WTC11 (cell line): Measurements from ENCODE around the gene ABR. TPM values are rescaled to one million over a fixed set of nuclear protein-coding genes. Genes with fewer than 3 reads are reported as not detected.

Source experiments
- ATAC-seq: fragments of 200-7000 bp; cut with Tn5 transposase; 2 replicates; pipeline ENCODE4 v1.10.0; 2021; ENCODE audit warnings: mild to moderate bottlenecking, moderate library complexity
- CTCF ChIA-PET: fragments of 300-600 bp; sonication (Branson Sonifier 250); formaldehyde crosslinking; loops from one replicate; lab custom pipeline; 2021; ENCODE audit warnings: antibody characterized with exemption; lab: Charles Lee
- POLR2A ChIA-PET: fragments of 350-600 bp; sonication (Branson Sonifier 250); formaldehyde crosslinking; loops from one replicate; lab custom pipeline; 2021; ENCODE audit warnings: antibody characterized with exemption; lab: Charles Lee
- DNase-seq: peaks from one replicate; pipeline ENCODE4 v3.0.0; 2021; ENCODE audit warnings: low spot score
- H3K27ac Mint-ChIP-seq: 2 replicates; pipeline ENCODE4 v1.8.0; 2021; ENCODE audit warnings: mixed read lengths
- H3K27me3 Mint-ChIP-seq: 2 replicates; pipeline ENCODE4 v1.8.0; 2021; ENCODE audit warnings: low read depth, mild to moderate bottlenecking, moderate library complexity, mixed read lengths
- H3K36me3 Mint-ChIP-seq: 2 replicates; pipeline ENCODE4 v1.8.0; 2021; ENCODE audit warnings: mixed read lengths
- H3K4me1 Mint-ChIP-seq: 2 replicates; pipeline ENCODE4 v1.8.0; 2022; ENCODE audit warnings: mixed read lengths
- H3K4me3 Mint-ChIP-seq: 2 replicates; pipeline ENCODE4 v1.8.0; 2021; ENCODE audit warnings: mild to moderate bottlenecking, moderate library complexity, mixed read lengths
- H3K9me3 Mint-ChIP-seq: 2 replicates; pipeline ENCODE4 v1.8.0; 2021; ENCODE audit warnings: mixed read lengths
- CREM ChIP-seq: sonication (generic); formaldehyde crosslinking; IDR thresholded peaks from 2 replicates; pipeline ENCODE4 v1.8.1; 2022; ENCODE audit warnings: mild to moderate bottlenecking, missing genetic modification reagents, moderate library complexity
- CTCF ChIP-seq: fragments of 200-600 bp; IDR thresholded peaks from 2 replicates; pipeline ENCODE4 v1.8.0; 2022; ENCODE audit warnings: antibody characterized with exemption
- EMX1 ChIP-seq: fragments of 250-450 bp; sonication (Bioruptor Pico); IDR thresholded peaks from 2 replicates; pipeline ENCODE4 v1.8.0; 2021; ENCODE audit warnings: mild to moderate bottlenecking
- FOXP1 ChIP-seq: sonication (generic); formaldehyde crosslinking; IDR thresholded peaks from 2 replicates; pipeline ENCODE4 v1.8.0; 2022; ENCODE audit warnings: missing genetic modification reagents, mild to moderate bottlenecking, moderate library complexity, borderline replicate concordance
- GABPB1 ChIP-seq: sonication (generic); formaldehyde crosslinking; IDR thresholded peaks from 2 replicates; pipeline ENCODE4 v1.8.1; 2023; ENCODE audit warnings: mild to moderate bottlenecking, missing genetic modification reagents
- JAZF1 ChIP-seq: fragments of 250-450 bp; sonication (Bioruptor Pico); IDR thresholded peaks from 2 replicates; pipeline ENCODE4 v1.9.0; 2021; ENCODE audit warnings: moderate library complexity, mild to moderate bottlenecking, inconsistent platforms
- PRRX2 ChIP-seq: fragments of 250-450 bp; sonication (Bioruptor Pico); IDR thresholded peaks from 2 replicates; pipeline ENCODE4 v1.8.0; 2021; ENCODE audit warnings: mild to moderate bottlenecking
- SMAD4 ChIP-seq: sonication (generic); formaldehyde crosslinking; IDR thresholded peaks from 2 replicates; pipeline ENCODE4 v1.8.0; 2022; ENCODE audit warnings: mild to moderate bottlenecking, missing genetic modification reagents
- SP1 ChIP-seq: sonication (generic); formaldehyde crosslinking; conservative IDR thresholded peaks from 2 replicates; pipeline ENCODE4 v1.8.1; 2022; ENCODE audit warnings: missing genetic modification reagents
- TCF7 ChIP-seq: sonication (generic); formaldehyde crosslinking; IDR thresholded peaks from 2 replicates; pipeline ENCODE4 v1.8.0; 2022; ENCODE audit warnings: mild to moderate bottlenecking, low read depth, missing genetic modification reagents, moderate library complexity
- USF2 ChIP-seq: sonication (generic); formaldehyde crosslinking; IDR thresholded peaks from 2 replicates; pipeline ENCODE4 v1.8.1; 2023; ENCODE audit warnings: mild to moderate bottlenecking, missing genetic modification reagents, moderate library complexity
- ZBTB21 ChIP-seq: sonication (generic); formaldehyde crosslinking; IDR thresholded peaks from 2 replicates; pipeline ENCODE4 v1.8.1; 2023; ENCODE audit warnings: mild to moderate bottlenecking, missing genetic modification reagents, borderline replicate concordance
- ZMAT4 ChIP-seq: fragments of 250-450 bp; sonication (Bioruptor Pico); IDR thresholded peaks from 2 replicates; pipeline ENCODE4 v1.9.0; 2021; ENCODE audit warnings: mild to moderate bottlenecking
- ZNF263 ChIP-seq: sonication (generic); formaldehyde crosslinking; IDR thresholded peaks from 2 replicates; pipeline ENCODE4 v1.8.1; 2022; ENCODE audit warnings: low read depth, mild to moderate bottlenecking, moderate library complexity, missing genetic modification reagents
- ZNF512 ChIP-seq: sonication (generic); formaldehyde crosslinking; IDR thresholded peaks from 2 replicates; pipeline ENCODE4 v1.8.1; 2022; ENCODE audit warnings: missing genetic modification reagents, borderline replicate concordance
- total RNA-seq: library from RNA; stranded (reverse); gene quantifications from 3 replicates; pipeline ENCODE4 v1.2.3, GENCODE V29; 2021
- TF ChIP-seq, protein P1 (sequence below): sonication (generic); formaldehyde crosslinking; IDR thresholded peaks from 2 replicates; pipeline ENCODE4 v1.8.1; 2022; ENCODE audit warnings: low read depth, mild to moderate bottlenecking, moderate library complexity, missing genetic modification reagents, borderline replicate concordance
- TF ChIP-seq, protein P2 (sequence below): sonication (generic); formaldehyde crosslinking; IDR thresholded peaks from 2 replicates; pipeline ENCODE4 v1.8.1; 2022; ENCODE audit warnings: low read depth, missing genetic modification reagents, borderline replicate concordance
- TF ChIP-seq, protein P3 (sequence below): sonication (generic); formaldehyde crosslinking; IDR thresholded peaks from 2 replicates; pipeline ENCODE4 v1.8.1; 2023; ENCODE audit warnings: mild to moderate bottlenecking, missing genetic modification reagents, moderate library complexity
- TF ChIP-seq, protein P4 (sequence below): sonication (generic); formaldehyde crosslinking; IDR thresholded peaks from 2 replicates; pipeline ENCODE4 v1.8.1; 2023; ENCODE audit warnings: mild to moderate bottlenecking, moderate library complexity, missing genetic modification reagents
- TF ChIP-seq, protein P5 (sequence below): sonication (generic); formaldehyde crosslinking; IDR thresholded peaks from 2 replicates; pipeline ENCODE4 v1.8.0; 2022; ENCODE audit warnings: mild to moderate bottlenecking, missing genetic modification reagents

Gene ABR
- total RNA-seq, 1 experiment from 2014 or later = 38.0 TPM

DNA sequence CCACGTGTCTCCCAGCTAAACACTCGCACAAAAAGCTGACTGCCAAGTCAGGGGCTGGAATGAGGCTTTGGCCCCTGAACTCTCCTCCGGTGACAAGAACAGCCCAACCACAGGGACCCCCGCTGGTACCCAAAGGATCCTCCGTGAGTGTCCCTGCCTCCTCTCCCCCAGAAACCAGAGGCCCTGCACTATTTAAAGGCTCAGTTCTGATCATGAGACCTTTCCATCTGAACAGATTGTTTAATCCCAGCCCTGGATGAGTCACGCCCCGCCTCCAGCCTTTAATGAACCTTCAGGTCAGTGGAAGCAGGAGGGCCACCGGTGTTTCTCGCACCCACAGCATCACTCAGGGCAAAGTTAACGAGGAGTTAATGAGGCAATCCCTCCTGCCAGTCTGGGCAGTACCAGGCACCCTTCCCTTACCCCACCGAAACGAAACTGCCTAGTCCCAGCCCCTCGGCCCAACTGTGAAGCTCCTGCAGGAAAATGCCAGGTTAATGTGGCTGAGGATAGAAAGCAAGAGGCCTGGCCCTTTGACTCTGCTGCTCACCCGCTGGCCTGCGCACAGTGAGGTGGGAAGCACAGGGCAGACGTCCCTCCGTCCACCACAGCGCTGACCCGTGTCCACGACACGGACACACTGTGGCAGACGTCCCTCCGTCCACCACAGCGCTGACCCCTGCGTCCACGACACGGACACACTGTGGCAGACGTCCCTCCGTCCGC, 150.4 kb downstream of the ABR start:
- Mint-ChIP-seq H3K27me3 (peaks cover 18% of the 10 kb centered on the region), H3K36me3 (no peaks in the 10 kb centered on the region), H3K9me3 (no peaks in the 10 kb centered on the region), H3K4me3 (no peak overlapping the region), H3K4me1 (peaks cover 5% of the 10 kb centered on the region; the same call in 1 of the 2 replicates), H3K27ac (peak overlapping the region; percentile 65)
- TF ChIP-seq, protein P1, sequence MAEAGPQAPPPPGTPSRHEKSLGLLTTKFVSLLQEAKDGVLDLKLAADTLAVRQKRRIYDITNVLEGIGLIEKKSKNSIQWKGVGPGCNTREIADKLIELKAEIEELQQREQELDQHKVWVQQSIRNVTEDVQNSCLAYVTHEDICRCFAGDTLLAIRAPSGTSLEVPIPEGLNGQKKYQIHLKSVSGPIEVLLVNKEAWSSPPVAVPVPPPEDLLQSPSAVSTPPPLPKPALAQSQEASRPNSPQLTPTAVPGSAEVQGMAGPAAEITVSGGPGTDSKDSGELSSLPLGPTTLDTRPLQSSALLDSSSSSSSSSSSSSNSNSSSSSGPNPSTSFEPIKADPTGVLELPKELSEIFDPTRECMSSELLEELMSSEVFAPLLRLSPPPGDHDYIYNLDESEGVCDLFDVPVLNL (CRISPR knock-in tag) = no peak
- TF ChIP-seq SP1 (CRISPR knock-in tag) = no peak
- CTCF ChIA-PET = interaction anchor here (1.9 to 5.7 kb wide), 2 partner anchors 27 to 29 kb away, joined by 8 to 35 read pairs; no protein-coding TSS in a partner anchor
- DNase-seq = no peak
- POLR2A ChIA-PET = no interaction called here
- no peak for ATAC-seq

GRCh38 chr17:1027044-1027443, 152.7 kb downstream of the ABR start:
- TF ChIP-seq, protein P2, sequence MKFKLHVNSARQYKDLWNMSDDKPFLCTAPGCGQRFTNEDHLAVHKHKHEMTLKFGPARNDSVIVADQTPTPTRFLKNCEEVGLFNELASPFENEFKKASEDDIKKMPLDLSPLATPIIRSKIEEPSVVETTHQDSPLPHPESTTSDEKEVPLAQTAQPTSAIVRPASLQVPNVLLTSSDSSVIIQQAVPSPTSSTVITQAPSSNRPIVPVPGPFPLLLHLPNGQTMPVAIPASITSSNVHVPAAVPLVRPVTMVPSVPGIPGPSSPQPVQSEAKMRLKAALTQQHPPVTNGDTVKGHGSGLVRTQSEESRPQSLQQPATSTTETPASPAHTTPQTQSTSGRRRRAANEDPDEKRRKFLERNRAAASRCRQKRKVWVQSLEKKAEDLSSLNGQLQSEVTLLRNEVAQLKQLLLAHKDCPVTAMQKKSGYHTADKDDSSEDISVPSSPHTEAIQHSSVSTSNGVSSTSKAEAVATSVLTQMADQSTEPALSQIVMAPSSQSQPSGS (CRISPR knock-in tag) = no peak
- TF ChIP-seq, protein P3, sequence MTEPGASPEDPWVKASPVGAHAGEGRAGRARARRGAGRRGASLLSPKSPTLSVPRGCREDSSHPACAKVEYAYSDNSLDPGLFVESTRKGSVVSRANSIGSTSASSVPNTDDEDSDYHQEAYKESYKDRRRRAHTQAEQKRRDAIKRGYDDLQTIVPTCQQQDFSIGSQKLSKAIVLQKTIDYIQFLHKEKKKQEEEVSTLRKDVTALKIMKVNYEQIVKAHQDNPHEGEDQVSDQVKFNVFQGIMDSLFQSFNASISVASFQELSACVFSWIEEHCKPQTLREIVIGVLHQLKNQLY = no peak
- TF ChIP-seq, protein P4, sequence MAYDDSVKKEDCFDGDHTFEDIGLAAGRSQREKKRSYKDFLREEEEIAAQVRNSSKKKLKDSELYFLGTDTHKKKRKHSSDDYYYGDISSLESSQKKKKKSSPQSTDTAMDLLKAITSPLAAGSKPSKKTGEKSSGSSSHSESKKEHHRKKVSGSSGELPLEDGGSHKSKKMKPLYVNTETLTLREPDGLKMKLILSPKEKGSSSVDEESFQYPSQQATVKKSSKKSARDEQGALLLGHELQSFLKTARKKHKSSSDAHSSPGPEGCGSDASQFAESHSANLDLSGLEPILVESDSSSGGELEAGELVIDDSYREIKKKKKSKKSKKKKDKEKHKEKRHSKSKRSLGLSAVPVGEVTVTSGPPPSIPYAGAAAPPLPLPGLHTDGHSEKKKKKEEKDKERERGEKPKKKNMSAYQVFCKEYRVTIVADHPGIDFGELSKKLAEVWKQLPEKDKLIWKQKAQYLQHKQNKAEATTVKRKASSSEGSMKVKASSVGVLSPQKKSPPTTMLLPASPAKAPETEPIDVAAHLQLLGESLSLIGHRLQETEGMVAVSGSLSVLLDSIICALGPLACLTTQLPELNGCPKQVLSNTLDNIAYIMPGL (CRISPR knock-in tag) = no peak
- TF ChIP-seq ZNF512 (CRISPR knock-in tag) (no peak), ZNF263 (no peak), TCF7 (CRISPR knock-in tag) (no peak), CREM (no peak), CTCF (no peak), USF2 (no peak), GABPB1 (CRISPR knock-in tag) (no peak), ZBTB21 (CRISPR knock-in tag) (no peak), PRRX2 (CRISPR knock-in tag) (no peak), FOXP1 (CRISPR knock-in tag) (no peak), JAZF1 (no peak), SMAD4 (CRISPR knock-in tag) (no peak), EMX1 (CRISPR knock-in tag) (no peak), ZMAT4 (CRISPR knock-in tag) (no peak)
- TF ChIP-seq, protein P1 (CRISPR knock-in tag) = no peak
- TF ChIP-seq, protein P5, sequence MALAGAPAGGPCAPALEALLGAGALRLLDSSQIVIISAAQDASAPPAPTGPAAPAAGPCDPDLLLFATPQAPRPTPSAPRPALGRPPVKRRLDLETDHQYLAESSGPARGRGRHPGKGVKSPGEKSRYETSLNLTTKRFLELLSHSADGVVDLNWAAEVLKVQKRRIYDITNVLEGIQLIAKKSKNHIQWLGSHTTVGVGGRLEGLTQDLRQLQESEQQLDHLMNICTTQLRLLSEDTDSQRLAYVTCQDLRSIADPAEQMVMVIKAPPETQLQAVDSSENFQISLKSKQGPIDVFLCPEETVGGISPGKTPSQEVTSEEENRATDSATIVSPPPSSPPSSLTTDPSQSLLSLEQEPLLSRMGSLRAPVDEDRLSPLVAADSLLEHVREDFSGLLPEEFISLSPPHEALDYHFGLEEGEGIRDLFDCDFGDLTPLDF (CRISPR knock-in tag) = no peak
- H3K9me3 Mint-ChIP-seq = no peaks in the 10 kb centered on the region
- no peaks in the 10 kb centered on the region for H3K36me3 Mint-ChIP-seq
- H3K4me3 Mint-ChIP-seq = no peak overlapping the region
- DNase-seq (no peak), ATAC-seq (no peak)
- ChIA-PET POLR2A (interaction anchor here (0.7 kb wide), 1 partner anchor 829 kb away, joined by 4 read pairs; no protein-coding TSS in a partner anchor), CTCF (interaction anchor here (1.9 kb wide), 1 partner anchor 29 kb away, joined by 10 read pairs; no protein-coding TSS in a partner anchor)
- no peak overlapping the region for H3K27ac Mint-ChIP-seq
- peaks cover 6% of the 10 kb centered on the region for H3K27me3 Mint-ChIP-seq
- H3K4me1 Mint-ChIP-seq = no peaks in the 10 kb centered on the region; the same call in 1 of the 2 replicates
